Loucy (cell line): Measurements from ENCODE around the gene KATNIP.

ENCODE experiments used
- H2AFZ ChIP-seq: fragments of 200-600 bp; sonication (generic); 2 replicates; pipeline ENCODE4 v1.6.0; 2016; ENCODE audit warnings: antibody characterized with exemption, mild to moderate bottlenecking, low read length, moderate library complexity
- H3F3A ChIP-seq: fragments of 200-600 bp; 2 replicates; pipeline ENCODE4 v1.6.0; 2016; ENCODE audit warnings: antibody characterized with exemption, low read depth, mild to moderate bottlenecking
- H3K27me3 ChIP-seq: fragments of 200-600 bp; sonication (generic); 2 replicates; pipeline ENCODE4 v1.6.1; 2014; ENCODE audit warnings: low read length, mild to moderate bottlenecking; ENCODE audit not compliant: insufficient read depth, poor library complexity, severe bottlenecking
- H3K36me3 ChIP-seq: fragments of 200-600 bp; sonication (generic); 2 replicates; pipeline ENCODE4 v1.6.1; 2016; ENCODE audit warnings: low read length; ENCODE audit not compliant: insufficient read depth
- H3K4me1 ChIP-seq: fragments of 200-600 bp; sonication (generic); 2 replicates; pipeline ENCODE4 v1.5.1; 2014; ENCODE audit warnings: low read length, mild to moderate bottlenecking; ENCODE audit not compliant: insufficient read depth, poor library complexity, severe bottlenecking
- H3K4me2 ChIP-seq: fragments of 200-600 bp; sonication (generic); 2 replicates; pipeline ENCODE4 v1.6.0; 2014; ENCODE audit warnings: antibody characterized with exemption, low read length, low read depth, mild to moderate bottlenecking; ENCODE audit not compliant: poor library complexity, severe bottlenecking
- H3K4me3 ChIP-seq: fragments of 200-600 bp; sonication (generic); 2 replicates; pipeline ENCODE4 v1.5.1; 2014; ENCODE audit warnings: low read length, mild to moderate bottlenecking, mixed read lengths; ENCODE audit not compliant: poor library complexity, severe bottlenecking
- H3K79me2 ChIP-seq: fragments of 200-600 bp; sonication (generic); 2 replicates; pipeline ENCODE4 v1.6.1; 2014; ENCODE audit warnings: low read length; ENCODE audit not compliant: insufficient read depth
- H3K9ac ChIP-seq: fragments of 200-600 bp; sonication (generic); 2 replicates; pipeline ENCODE4 v1.6.0; 2014; ENCODE audit warnings: mild to moderate bottlenecking, low read depth, low read length, moderate library complexity; ENCODE audit not compliant: poor library complexity, severe bottlenecking
- H3K9me2 ChIP-seq: fragments of 200-600 bp; sonication (generic); replicated peaks from 2 replicates; pipeline ENCODE4 v1.6.1; 2016; ENCODE audit warnings: low read depth, low read length, mixed read lengths
- H3K9me3 ChIP-seq: fragments of 200-600 bp; sonication (generic); 2 replicates; pipeline ENCODE4 v1.6.1; 2014; ENCODE audit warnings: mild to moderate bottlenecking, antibody characterized with exemption, low read length, low read depth; ENCODE audit not compliant: insufficient read depth
- H4K20me1 ChIP-seq: fragments of 200-600 bp; sonication (generic); 2 replicates; pipeline ENCODE4 v1.6.0; 2014; ENCODE audit warnings: antibody characterized with exemption, low read length, mild to moderate bottlenecking; ENCODE audit not compliant: insufficient read depth, poor library complexity, severe bottlenecking
- CTCF ChIP-seq: fragments of 200-600 bp; sonication (generic); conservative IDR thresholded peaks from 2 replicates; pipeline ENCODE4 v1.5.1; 2014; ENCODE audit warnings: mild to moderate bottlenecking, antibody characterized with exemption, low read length
- EZH2phosphoT487 ChIP-seq: fragments of 200-600 bp; IDR thresholded peaks from 2 replicates; pipeline ENCODE4 v1.6.1; 2018; ENCODE audit warnings: antibody characterized with exemption, mild to moderate bottlenecking, moderate library complexity, borderline replicate concordance

KATNIP gene

GRCh38 chr16:27505297-27506236 is 44.4 kb upstream of the KATNIP start:
- no peaks in the 10 kb centered on the region for H3K27me3 ChIP-seq
- no peak overlapping the region for H3K9ac ChIP-seq
- TF ChIP-seq CTCF (no peak), EZH2phosphoT487 (no peak)
- no peaks in the 10 kb centered on the region for H3K9me3 ChIP-seq
- H4K20me1 ChIP-seq, result no peaks in the 10 kb centered on the region
- H3K36me3 ChIP-seq, result peaks cover 94% of the 10 kb centered on the region; the same call in 1 of the 2 replicates
- H3K4me2 ChIP-seq, result no peak overlapping the region
- no peaks in the 10 kb centered on the region for H3K79me2 ChIP-seq
- no peaks in the 10 kb centered on the region for H3K4me1 ChIP-seq
- H3K9me2 ChIP-seq, result no peaks in the 10 kb centered on the region
- H3K4me3 ChIP-seq, result no peak overlapping the region
- H3F3A ChIP-seq, result no peaks in the 10 kb centered on the region
- H2AFZ ChIP-seq, result no peak overlapping the region

- Histone ChIP-seq H3K36me3 (peaks cover 95% of the 10 kb centered on the region), H3K9me3 (no peaks in the 10 kb centered on the region), H2AFZ (no peak overlapping the region), H3K27me3 (no peaks in the 10 kb centered on the region), H3K79me2 (no peaks in the 10 kb centered on the region), H3K4me2 (no peak overlapping the region), H3K4me3 (no peak overlapping the region), H3F3A (no peaks in the 10 kb centered on the region), H3K4me1 (no peaks in the 10 kb centered on the region), H3K9ac (no peak overlapping the region), H4K20me1 (no peaks in the 10 kb centered on the region), H3K9me2 (no peaks in the 10 kb centered on the region)
- TF ChIP-seq EZH2phosphoT487, result no peak
Measured at GRCh38 chr16:27506771-27507170, 43.2 kb upstream of the KATNIP start.

GRCh38 chr16:27508476-27508875 is 41.5 kb upstream of the KATNIP start:
- Histone ChIP-seq H3K9me2 (no peaks in the 10 kb centered on the region), H3K79me2 (no peaks in the 10 kb centered on the region), H3K36me3 (peaks cover 83% of the 10 kb centered on the region), H3K9me3 (no peaks in the 10 kb centered on the region), H3K27me3 (no peaks in the 10 kb centered on the region), H2AFZ (no peak overlapping the region), H3K4me3 (no peak overlapping the region), H3F3A (no peaks in the 10 kb centered on the region), H3K4me2 (no peak overlapping the region), H3K4me1 (no peaks in the 10 kb centered on the region), H4K20me1 (no peaks in the 10 kb centered on the region), H3K9ac (no peak overlapping the region)
- no peak for TF ChIP-seq EZH2phosphoT487
- no peak for TF ChIP-seq CTCF
